Suprapubic skin (tissue), 3 donors: Measurements from ENCODE around the gene SSR4.

ENCODE experiments used
- POLR2AphosphoS5 ChIP-seq, 3 donors: sonication (generic); formaldehyde crosslinking; IDR thresholded peaks; one replicate each; pipeline ENCODE4 v1.6.1; 2017; ENCODE audit warnings: antibody characterized with exemption in 3 of 3
- TF ChIP-seq, protein P1 (sequence below), 2 donors: fragments of 200-600 bp in 1 of 2; fragments of 450-650 bp in 1 of 2; sonication (generic) in 1 of 2; IDR thresholded peaks; one replicate each; pipeline ENCODE4 v1.5.1; 2016 to 2019; ENCODE audit warnings: antibody characterized with exemption in 2 of 2, mild to moderate bottlenecking in 1 of 2, moderate library complexity in 1 of 2

DNA sequence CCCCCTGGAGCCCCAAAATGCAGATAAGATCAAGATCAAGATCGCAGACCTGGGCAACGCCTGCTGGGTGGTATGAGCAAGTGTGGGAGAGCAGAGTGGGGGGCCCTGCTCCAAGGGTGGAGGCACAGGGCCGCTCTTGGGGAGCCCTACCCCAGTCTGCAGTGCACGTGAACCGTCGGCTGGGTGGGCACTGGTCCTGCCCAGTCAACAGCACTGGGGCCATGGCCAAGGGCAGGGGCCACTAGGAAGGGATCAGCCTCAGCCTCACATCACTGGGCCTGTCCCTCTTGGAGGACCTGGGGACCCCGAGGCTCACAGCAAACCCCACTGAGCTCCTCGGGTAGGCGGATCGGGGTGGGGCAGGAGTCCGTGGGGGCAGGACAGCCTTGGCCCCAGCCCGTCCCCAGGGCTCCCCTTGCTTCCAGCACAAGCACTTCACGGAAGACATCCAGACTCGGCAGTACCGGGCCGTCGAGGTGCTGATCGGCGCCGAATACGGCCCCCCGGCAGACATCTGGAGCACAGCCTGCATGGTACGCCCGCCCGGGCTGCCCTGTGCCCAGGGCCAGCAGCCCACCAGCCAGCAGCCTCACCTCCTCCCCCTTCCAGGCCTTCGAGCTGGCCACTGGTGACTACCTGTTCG lies 10.0 kb upstream of the SSR4 start:
- TF ChIP-seq, protein P1, sequence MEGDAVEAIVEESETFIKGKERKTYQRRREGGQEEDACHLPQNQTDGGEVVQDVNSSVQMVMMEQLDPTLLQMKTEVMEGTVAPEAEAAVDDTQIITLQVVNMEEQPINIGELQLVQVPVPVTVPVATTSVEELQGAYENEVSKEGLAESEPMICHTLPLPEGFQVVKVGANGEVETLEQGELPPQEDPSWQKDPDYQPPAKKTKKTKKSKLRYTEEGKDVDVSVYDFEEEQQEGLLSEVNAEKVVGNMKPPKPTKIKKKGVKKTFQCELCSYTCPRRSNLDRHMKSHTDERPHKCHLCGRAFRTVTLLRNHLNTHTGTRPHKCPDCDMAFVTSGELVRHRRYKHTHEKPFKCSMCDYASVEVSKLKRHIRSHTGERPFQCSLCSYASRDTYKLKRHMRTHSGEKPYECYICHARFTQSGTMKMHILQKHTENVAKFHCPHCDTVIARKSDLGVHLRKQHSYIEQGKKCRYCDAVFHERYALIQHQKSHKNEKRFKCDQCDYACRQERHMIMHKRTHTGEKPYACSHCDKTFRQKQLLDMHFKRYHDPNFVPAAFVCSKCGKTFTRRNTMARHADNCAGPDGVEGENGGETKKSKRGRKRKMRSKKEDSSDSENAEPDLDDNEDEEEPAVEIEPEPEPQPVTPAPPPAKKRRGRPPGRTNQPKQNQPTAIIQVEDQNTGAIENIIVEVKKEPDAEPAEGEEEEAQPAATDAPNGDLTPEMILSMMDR (IDR thresholded peaks at IDR 0.05) = no peak
- TF ChIP-seq POLR2AphosphoS5 (IDR thresholded peaks at IDR 0.05) = no peak
